GM19193 (cell line): ENCODE measurements around the gene MPHOSPH9.

ENCODE experiments used
- POLR2A ChIP-seq: IDR thresholded peaks from 4 replicates; pipeline ENCODE4 v1.6.1; 2011; ENCODE audit not compliant: insufficient read depth, insufficient read length; ENCODE audit errors: extremely low read depth

MPHOSPH9 gene

DNA sequence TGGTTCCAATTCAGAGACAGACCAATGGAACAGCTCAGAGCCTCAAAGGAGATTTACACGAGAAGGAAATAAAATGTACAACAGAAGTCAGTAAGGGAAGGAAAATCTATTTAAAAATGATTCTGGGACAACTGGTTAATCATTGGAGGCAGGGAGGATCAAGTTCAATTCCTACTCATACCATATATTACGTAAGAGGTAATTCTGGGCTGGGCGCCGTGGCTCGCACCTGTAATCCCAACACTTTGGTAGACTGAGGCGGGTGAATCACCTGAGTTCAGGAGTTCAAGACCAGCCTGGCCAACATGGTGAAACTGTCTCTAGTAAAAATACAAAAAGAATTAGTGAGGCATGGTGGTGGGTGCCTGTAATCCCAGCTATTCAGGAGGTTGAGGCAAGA, 45.3 kb downstream of the MPHOSPH9 start:
- no peak for TF ChIP-seq POLR2A

DNA sequence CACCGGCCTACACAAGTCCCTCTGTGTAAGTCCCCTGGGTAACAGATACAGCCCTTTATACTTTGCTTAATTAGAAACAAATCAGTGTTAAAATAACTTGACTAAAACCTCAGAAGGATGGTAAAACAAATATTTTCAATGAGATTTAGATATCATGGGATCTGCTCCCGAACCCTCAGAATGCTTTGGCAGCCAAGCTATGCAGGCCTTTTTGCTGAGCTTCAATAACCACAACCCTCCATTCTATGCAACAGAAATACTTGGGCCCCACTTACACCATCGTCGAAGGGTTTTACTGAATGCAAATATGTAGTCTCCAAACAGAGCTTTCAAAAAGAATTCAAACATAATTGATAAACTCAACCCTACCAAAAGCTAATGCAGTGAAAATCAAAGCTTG, 52.8 kb downstream of the MPHOSPH9 start:
- TF ChIP-seq POLR2A: no peak

DNA sequence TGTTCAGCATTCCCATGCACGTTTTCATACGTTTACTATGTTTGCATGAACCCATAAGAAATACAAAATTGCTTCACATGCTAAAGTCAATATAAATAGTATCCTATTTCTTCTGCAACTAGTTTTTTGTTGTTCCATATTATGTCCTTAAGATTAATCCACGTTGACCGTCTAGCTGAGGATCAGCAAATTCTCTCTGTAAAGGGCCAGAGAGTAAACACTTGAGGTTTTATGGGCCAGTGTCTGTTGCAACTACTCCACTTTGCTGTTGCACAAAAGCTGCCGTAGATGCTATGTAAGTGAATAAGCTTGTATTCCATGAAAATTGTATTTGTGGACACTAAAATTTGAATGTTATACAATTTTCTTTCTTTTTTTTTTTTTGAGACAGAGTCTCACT, 61.0 kb downstream of the MPHOSPH9 start:
- TF ChIP-seq POLR2A: no peak

DNA sequence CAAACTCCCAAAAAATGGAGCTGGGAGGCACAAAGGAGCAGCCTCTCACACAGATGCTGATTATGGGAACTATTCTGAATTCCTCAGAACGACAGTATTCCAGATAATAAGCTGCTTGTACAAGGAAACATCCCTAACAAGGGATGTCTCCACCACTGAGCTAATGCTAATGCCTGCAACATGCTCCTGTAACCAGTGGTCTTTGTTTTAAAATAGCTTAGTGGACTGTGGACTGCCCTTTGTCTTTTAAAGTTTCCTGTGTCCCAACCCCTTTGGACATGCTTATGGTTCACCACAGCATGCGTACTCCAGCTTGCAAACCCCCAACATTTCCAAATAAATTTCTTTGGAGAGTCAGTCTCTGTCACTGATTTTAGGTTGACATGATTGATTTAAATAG, 65.6 kb downstream of the MPHOSPH9 start:
- TF ChIP-seq POLR2A: no peak

DNA sequence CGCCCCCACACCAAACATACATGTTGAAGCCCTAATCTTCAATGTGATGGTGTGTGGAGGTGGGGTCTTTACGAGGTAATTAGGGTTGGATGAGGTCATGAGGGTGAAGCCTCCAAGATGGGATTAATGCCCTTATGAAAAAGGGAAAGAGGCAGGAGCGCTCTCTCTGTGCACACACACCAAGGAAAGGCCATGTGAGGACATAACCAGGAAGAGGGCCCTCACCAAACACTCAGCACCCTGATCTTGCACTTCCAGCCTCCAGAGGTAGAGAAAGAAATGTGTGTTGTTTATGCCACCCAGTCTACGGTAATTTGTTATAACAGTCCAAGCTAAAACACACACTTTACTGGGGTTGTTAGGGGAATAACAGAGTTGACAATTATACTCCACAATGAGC, 67.4 kb downstream of the MPHOSPH9 start:
- no peak for TF ChIP-seq POLR2A

DNA sequence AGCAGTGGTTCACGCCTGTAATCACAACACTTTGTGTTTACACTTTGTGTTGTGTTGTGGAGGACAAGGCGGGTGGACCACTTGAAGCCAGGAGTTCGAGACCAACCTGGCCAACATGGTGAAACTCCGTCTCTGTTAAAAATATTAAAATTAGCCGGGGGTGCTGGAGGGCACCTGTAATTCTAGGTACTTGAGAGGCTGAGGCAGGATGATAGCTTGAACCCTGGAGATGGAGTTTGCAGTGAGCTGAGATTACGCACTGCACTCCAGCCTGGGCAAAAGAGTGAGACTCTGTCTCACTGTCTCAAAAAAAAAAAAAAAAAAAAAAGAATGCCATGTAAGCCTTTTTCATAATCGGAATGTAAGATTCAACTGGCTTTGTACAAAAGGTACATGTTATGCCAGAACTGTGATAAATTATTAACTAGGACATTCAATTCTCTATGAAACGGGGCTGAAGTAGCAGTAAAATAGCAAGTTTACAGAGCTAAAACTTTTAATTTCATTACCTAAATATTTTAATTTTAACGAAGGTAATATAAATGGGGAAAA, 68.2 kb downstream of the MPHOSPH9 start:
- TF ChIP-seq POLR2A: no peak

DNA sequence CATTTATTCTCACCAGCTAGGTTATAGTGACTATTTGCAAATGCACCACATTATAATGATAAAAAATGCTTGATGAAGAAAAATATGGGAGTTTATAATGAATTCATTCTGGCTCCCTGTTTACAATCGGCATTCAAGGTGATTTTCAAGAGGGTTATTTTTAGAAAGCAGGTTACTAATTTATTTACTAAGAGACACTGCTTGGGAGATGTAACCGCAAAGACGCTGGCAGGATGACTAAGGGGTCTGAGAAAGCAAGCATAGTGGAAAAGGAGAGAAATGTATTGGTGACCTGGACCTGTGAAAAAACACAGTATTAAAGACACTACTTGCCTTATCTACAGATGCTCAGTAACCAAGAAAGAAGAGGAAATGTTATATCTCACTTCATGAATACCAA, 68.7 kb downstream of the MPHOSPH9 start:
- no peak for TF ChIP-seq POLR2A

DNA sequence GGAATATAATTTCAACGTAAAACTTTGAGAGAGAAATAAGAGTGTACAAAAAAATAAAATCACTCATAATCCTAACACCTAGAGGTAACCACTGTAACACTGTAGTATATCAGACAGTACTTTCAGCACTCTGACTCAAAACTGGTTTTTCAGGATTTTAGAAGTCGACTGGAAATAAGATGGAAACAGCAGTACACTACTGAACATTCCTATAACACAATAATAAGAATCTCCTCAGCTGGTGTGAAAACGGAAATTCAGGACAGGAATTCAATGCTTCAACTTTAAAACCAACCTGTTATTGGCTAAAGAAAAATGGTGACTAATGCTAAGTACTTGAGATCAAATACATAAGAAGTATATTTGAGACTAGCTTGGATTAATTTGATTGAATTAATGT, 69.7 kb downstream of the MPHOSPH9 start:
- TF ChIP-seq POLR2A: no peak

DNA sequence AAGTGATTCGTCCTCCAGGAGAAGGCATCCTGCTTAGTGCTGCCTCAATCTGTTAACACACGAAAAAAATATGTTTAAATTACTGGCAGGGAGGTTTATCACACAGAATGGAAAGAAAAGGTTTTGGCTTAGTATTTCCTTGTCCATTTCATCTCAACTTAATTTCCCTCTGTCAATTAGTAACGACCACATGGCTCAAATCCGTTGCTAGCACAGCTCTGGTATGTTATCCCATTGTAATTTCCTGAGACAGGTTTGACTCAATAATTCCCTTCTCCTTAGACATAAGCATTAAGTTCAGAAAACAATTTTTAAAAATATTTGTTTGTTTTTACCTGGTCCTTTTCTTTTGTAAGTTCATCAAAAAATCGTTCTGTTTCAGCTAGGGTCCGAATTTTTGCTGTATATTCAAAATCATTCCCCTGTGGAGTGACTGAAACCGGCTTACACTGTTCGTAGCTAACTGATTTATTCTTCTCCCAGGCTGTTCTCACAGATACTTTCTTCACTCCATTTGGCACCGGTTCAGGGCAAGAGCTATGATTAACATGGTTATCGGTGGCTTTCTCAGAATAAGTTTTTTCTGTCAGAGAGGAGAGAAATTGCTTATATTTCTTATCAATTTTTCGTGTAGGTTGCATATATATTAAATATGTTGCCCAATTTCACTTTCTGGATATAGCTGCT, 72.0 kb downstream of the MPHOSPH9 start:
- TF ChIP-seq POLR2A: no peak

DNA sequence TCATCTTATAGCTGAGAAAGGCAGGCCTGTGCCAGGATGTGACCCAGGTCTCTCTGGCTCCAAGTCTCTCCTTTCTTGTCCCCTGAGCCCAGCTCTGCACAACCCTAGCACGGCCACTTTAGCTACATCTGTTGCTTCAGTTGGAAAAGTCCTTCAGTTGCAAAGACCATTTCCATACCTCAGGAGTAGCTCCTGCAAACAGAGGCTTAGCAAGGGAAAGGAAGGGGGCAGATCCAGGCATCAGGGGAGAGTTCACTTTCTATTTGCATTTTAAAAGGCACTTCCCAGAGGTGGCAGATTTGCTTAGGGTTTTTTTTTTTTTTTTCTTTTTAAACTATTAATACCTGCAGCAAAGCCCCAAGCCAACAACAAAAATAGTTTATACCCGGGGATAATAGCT, 79.0 kb downstream of the MPHOSPH9 start:
- no peak for TF ChIP-seq POLR2A

DNA sequence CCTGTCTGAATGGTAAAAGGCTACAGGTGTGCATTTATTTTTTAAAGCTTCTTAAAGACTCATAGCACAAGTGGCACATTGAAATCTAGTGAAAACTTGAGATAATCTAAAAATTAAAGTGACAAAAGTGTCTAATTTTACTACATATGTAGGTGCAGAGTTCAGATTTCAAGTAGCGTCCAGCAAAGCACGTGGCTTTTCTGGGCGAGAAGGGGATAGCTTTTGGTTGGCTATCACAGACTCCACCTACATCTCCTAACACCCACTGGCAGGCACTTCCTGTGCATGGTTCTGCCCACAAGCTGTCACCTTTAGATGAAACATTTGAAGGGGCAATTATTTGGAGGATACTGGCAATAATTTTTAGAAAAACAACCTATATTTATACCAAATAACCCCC, 80.1 kb downstream of the MPHOSPH9 start:
- no peak for TF ChIP-seq POLR2A

DNA sequence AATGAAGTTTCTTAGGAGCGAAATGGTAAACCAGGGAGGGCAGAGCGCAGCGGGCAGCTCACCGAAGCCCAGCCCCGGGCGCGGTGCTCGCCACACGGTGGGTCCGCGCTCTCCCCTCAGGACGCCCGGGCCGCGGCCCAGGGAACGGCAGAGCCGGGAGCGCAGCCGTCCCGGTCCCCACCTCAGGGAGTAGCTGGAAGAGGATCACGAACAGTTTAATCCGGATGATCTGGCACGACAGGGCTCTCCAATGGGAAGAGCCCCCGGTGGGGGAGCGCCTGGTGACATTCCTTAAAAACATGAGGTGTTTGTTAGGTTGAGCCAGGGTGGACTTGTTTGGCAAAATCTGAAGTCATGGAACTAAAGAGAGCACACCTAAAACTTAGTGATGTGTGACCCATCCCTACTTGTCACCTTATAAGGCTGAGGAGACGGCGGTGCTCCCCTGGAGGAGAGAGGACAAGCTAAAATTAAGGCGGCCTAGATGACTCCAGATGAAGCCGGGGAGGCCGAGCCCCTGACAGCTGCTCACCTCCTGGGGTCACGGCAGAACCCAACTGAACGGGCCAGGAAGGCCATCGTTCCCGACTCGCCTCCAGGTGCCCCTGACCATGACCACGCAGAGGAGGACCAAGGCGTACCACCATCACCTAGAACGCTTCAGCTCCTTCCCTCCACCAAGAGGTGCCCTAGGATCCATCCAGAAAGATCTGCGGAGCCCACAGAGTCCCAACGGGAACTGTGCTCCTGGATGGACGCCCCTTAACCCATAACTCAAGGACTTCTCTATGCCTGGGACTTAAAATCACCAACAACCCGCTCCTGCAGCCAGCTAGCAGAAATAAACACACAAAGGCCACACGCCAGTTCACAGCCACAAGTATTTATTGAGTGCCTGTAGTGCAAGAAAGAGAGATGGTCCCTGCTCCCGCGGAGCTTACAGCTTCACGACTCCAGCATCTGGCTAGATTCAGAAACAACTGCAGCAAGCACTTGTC, 81.2 kb downstream of the MPHOSPH9 start:
- TF ChIP-seq POLR2A: peak; percentile 26

DNA sequence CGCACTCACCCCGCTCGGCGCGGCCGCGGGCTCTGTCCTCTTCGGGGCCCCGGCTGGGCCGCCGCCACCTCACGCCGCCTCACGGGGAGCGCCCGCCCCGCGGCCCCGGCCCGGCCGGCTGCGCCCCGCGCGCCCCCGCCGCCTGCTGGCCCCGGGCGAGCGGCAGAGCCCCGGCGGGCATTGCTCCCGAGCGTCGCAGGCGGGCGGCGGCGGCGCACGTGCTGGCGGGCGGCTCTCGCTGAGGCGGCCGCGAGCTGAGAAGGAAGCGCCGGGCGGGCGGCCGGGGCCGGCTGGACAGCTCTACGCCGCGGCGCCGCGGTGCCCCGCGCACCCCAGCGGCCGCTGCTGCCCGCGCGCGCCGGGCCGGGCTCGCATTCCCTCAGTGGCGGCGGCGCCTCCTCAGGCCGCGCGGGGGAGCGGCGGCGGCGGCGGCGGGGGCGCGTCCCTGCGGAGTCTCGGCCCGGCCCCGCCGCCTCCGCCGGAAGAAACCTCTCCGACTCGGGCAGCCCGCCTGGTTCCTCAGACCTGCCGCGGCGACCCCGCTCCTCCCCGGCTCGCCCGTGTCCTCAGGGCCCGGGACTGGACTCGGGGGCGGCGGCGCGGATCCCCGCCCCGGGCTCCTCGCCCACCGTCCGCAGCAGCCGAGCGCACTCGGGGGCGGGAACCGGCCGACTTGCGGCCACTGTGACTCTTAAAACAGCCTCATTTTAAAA, 82.0 kb downstream of the MPHOSPH9 start, which contains the start of gene PITPNM2:
TSS of gene PITPNM2 (minus strand) at position 347 of the 713 bp plus-strand sequence. CDS start 116,500 bp downstream, outside the sequence.
- no peak for TF ChIP-seq POLR2A

DNA sequence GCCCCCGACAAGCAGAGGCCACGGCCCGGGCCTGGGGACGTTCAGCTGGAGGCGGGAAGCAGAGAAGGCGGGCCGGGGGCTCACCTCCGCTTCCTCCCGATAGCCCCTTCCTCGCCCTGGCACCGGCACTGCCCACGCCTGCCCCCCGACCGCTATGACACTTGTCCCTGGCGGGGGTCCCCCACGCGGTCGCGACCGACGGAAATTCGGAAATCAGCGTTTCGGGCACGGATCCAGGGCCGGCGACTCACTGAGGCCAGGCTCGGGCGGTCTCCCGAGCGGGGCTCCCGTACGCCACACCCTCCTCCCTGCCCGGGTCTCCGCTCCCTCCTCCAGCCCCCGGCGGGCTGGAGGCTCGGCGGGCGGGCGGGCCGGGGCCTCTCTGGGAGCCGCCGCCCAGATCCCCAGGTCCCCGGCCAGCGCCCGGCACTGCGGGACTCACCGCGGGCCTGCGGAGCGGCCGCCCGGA, 82.6 kb downstream of the MPHOSPH9 start:
- TF ChIP-seq POLR2A: no peak

DNA sequence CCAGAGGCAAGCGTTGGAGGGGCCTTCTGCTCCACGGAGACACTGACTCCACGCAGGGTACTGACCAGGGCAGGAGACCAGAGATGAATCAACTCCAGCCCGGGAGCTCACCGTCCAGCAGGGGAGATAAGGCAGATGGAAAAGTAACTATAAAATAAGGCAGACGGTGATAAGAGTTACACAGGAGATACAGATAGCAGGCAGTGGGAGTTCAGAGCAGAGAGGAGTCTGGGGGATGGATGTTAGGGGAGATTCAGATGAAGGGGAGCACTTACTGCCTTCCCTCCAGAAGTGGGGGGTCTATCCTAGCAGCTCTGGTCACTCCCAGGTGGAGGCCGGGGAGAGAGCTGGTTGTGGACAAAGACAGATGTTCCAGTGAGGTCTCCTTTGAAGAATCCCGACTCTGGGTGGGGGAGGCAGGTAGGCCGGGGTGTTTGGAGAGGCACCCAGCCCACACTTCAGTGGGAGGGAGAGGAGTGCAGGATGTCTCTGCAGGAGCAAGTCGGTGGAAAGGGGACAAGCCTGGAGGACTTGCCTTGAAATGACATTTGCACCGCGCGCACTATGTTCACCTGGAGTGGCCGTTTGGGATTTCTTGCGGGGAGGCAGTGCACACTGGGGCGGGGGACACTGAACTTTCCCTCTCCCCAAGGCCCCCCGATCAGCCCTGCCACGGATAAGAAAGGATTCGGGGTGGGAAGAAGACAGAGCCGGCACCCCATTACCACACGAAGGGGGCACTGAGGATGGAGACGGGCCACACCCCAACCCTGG, 83.3 kb downstream of the MPHOSPH9 start:
- TF ChIP-seq POLR2A: no peak

DNA sequence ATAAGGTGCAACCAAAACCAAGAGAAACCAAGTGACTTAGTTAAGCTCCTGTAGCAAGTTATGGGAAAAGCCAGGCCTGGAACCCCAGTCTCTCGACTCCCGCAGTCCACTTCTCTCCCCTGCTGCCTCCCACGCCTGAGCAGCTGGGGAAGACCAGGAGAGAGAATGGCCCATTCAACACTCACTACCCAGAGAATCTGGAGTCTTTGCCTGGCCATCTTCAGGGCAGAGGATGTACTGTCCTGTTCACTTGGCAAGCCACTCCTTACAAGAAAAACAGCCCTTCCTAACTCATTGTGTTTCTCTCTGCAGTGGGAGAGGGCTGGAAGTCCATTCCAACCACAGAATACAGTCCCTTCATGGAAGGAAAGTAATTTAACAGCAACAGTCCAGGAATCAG, 83.9 kb downstream of the MPHOSPH9 start:
- TF ChIP-seq POLR2A: no peak
